Activated CD4-positive, alpha-beta memory T cell treated with anti-CD3 and anti-CD28 coated beads, Interleukin-2, amount 10 ng/mL, durations not matched to agents 7 days and 5 days (primary cell): ENCODE results near the gene IRF2. TPM values are rescaled to one million over a fixed set of nuclear protein-coding genes. Genes with fewer than 3 reads are reported as not detected.

ENCODE experiments used
- CTCF ChIA-PET: fragments of 350-600 bp; sonication (Branson Sonifier 250); formaldehyde crosslinking; loops from one replicate; lab custom pipeline; 2021; ENCODE audit warnings: antibody characterized with exemption, inconsistent platforms; lab: Charles Lee
- POLR2A ChIA-PET: fragments of 350-600 bp; sonication (Branson Sonifier 250); formaldehyde crosslinking; loops from one replicate; lab custom pipeline; 2021; ENCODE audit warnings: antibody characterized with exemption; lab: Charles Lee
- DNase-seq: peaks from one replicate; pipeline ENCODE4 v3.0.0-alpha.2; 2020
- H3K27ac Mint-ChIP-seq: one replicate; pipeline ENCODE4 v1.8.0; 2021; ENCODE audit warnings: mild to moderate bottlenecking, mixed read lengths
- H3K27me3 Mint-ChIP-seq: one replicate; pipeline ENCODE4 v1.8.0; 2021; ENCODE audit warnings: mixed read lengths
- H3K36me3 Mint-ChIP-seq: one replicate; pipeline ENCODE4 v1.8.0; 2021; ENCODE audit warnings: low read depth, mixed read lengths
- H3K4me1 Mint-ChIP-seq: one replicate; pipeline ENCODE4 v1.8.0; 2021; ENCODE audit warnings: mixed read lengths
- H3K4me3 Mint-ChIP-seq: one replicate; pipeline ENCODE4 v1.8.0; 2021; ENCODE audit warnings: mild to moderate bottlenecking, mixed read lengths
- H3K9me3 Mint-ChIP-seq: one replicate; pipeline ENCODE4 v1.8.0; 2021; ENCODE audit warnings: mixed read lengths
- total RNA-seq, 2 experiments: library from RNA; stranded (reverse); gene quantifications; one replicate each; pipeline ENCODE4 v1.2.3, GENCODE V29; 2021

The IRF2 gene
- total RNA-seq, 2 experiments from 2014 or later: 77.2 to 78.5 TPM

DNA sequence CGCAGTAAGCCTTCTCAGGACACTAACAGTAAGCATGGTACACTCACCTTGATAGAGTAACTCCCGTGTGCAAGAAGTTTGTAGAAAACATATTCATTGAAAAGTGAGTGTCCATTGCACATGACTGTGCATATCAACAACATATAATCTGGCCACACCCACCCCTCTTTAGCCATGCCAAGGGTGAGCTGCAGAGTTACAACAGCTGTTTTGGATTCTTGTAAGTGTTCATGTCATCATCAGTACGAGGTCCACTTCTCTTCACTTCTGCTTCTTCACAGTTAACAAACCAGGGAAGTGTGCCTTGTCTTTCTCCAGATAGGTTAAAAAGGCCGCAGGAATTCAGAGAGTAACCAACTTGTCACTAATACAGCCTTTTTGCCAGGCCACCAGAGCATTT, 116.6 kb downstream of the IRF2 start:
- Mint-ChIP-seq H3K4me3 (no peak overlapping the region), H3K9me3 (no peaks in the 10 kb centered on the region), H3K4me1 (peaks cover 14% of the 10 kb centered on the region), H3K36me3 (no peaks in the 10 kb centered on the region), H3K27me3 (no peaks in the 10 kb centered on the region), H3K27ac (no peak overlapping the region)
- no peak for DNase-seq
- ChIA-PET POLR2A (no interaction called here), CTCF (interaction anchor here (1.1 to 1.4 kb wide), 2 partner anchors 51 to 106 kb away, joined by 3 read pairs; no protein-coding TSS in a partner anchor)

DNA sequence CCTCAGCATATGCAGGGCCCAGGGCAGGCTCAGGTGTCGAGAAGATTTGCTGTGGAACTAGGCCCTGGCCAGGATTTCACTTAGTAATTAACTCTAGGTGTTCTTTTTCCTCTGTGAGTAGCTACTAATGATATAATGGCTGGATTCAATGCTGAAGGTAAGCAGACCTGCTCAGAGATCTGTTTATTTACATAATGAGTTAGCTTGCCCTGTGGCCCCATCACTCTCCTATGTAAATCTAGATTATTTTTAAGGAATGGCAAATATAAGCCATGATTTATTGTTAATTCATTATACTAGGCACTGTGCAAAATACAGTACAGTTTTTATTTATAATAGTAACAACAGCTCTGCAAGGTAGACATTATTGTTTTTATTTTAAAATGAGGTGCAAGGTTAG, 117.2 kb downstream of the IRF2 start:
- H3K27ac Mint-ChIP-seq: no peak overlapping the region
- H3K9me3 Mint-ChIP-seq: no peaks in the 10 kb centered on the region
- H3K36me3 Mint-ChIP-seq: no peaks in the 10 kb centered on the region
- no peak overlapping the region for H3K4me3 Mint-ChIP-seq
- ChIA-PET POLR2A (no interaction called here), CTCF (interaction anchor here (1.1 kb wide), 1 partner anchor 51 kb away, joined by 3 read pairs; no protein-coding TSS in a partner anchor)
- DNase-seq: no peak
- H3K4me1 Mint-ChIP-seq: peaks cover 14% of the 10 kb centered on the region
- no peaks in the 10 kb centered on the region for H3K27me3 Mint-ChIP-seq

DNA sequence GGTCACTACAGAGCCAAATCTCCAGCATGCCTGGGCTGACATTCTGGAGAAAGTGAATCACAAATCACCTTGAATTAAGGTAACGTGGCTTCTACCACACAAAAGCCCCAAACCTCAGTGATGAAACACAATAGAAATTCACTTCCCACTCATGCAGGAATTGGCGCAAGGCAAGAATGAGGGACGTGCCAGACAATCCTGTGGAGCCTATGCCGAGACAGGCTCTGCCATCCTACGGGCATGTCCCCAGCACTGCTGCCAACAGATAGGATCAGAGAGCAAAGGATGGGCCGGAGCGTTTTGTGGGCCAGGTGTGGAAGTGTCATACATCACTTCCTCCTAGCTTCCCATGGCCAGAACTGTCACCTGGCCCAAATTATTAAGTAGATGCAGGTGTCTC, 118.0 kb downstream of the IRF2 start:
- H3K27ac Mint-ChIP-seq: no peak overlapping the region
- no peak for DNase-seq
- H3K9me3 Mint-ChIP-seq: no peaks in the 10 kb centered on the region
- no peak overlapping the region for H3K4me3 Mint-ChIP-seq
- ChIA-PET CTCF (no interaction called here), POLR2A (no interaction called here)
- peaks cover 14% of the 10 kb centered on the region for H3K4me1 Mint-ChIP-seq
- no peaks in the 10 kb centered on the region for H3K27me3 Mint-ChIP-seq
- H3K36me3 Mint-ChIP-seq: no peaks in the 10 kb centered on the region

DNA sequence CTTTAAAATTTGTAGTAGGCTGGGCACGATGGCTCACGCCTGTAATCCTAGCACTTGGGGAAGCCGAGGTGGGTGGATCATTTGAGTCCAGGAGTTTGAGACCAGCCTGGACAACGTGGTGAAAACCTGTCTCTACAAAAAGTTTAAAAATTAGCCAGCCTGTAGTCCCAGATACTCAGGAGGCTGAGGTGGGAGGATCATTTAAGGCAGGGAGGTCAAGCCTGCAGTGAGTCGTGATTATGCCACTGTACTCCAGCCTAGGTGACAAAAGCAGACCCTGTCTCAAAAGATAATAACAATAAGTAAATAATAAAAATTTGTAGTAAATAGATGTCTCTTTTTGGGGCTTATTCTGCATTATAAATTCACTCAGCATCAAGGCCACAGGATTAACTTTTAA, 118.5 kb downstream of the IRF2 start:
- ChIA-PET CTCF (no interaction called here), POLR2A (no interaction called here)
- no peak for DNase-seq
- Mint-ChIP-seq H3K4me1 (peaks cover 14% of the 10 kb centered on the region), H3K9me3 (no peaks in the 10 kb centered on the region), H3K27ac (no peak overlapping the region), H3K27me3 (no peaks in the 10 kb centered on the region), H3K36me3 (no peaks in the 10 kb centered on the region), H3K4me3 (no peak overlapping the region)

DNA sequence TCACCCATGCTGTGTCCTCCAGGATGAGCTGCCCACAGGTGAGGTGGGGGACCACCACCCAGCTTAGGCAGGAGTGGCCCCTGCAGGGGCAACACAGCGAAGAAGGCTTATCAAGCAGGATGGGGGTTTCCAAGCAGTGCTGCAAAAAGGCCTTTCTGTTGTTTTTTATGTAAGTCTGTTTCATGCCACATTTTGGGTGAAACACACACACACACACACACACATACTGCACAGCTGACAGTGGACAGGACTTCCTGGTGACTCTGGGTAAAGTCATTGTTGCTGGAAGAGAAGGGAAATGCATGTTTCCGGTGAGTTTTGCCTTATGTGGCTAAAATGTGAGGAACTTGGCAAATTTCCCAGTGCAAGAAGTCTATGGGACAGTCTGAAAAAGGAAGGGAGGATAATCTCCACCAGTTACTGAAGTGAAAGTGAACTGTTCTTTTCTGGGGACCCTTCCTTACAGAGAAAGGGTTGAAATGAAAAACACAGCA, 119.2 kb downstream of the IRF2 start:
- CTCF ChIA-PET: interaction anchor here (0.7 to 1.2 kb wide), 2 partner anchors 26 to 200 kb away, joined by 3 to 8 read pairs; no protein-coding TSS in a partner anchor
- H3K4me3 Mint-ChIP-seq: no peak overlapping the region

DNA sequence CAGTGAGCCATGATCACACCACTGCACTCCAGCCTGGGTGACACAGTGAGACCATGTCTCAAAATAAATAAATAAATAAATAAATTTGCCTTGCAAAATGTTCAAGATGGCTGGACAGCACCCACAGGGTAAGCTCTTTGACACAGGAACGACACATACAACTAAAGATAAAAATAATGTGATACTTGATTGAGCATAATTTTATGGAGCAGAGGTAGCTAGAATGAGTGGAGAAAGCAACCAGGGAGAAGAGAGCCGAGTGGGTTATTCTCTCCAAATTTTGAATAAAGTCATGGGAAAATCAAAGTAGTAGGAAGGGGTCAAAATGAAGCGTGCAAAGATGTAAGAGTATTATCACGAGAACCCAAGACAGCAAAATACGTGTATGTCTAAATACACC, 121.5 kb downstream of the IRF2 start:
- POLR2A ChIA-PET: interaction anchor here (1.4 kb wide), 1 partner anchor 9 kb away, joined by 4 read pairs; no protein-coding TSS in a partner anchor
- Mint-ChIP-seq H3K9me3 (no peaks in the 10 kb centered on the region), H3K27me3 (no peaks in the 10 kb centered on the region), H3K4me3 (no peak overlapping the region), H3K36me3 (no peaks in the 10 kb centered on the region), H3K27ac (no peak overlapping the region), H3K4me1 (peaks cover 14% of the 10 kb centered on the region)
- DNase-seq: no peak
- CTCF ChIA-PET: interaction anchor here (1.3 kb wide), 1 partner anchor 89 kb away, joined by 3 read pairs; no protein-coding TSS in a partner anchor

More for the DNA sequence above, 119.2 kb downstream of the IRF2 start:
- POLR2A ChIA-PET: no interaction called here
- Mint-ChIP-seq H3K27ac (no peak overlapping the region), H3K36me3 (no peaks in the 10 kb centered on the region), H3K9me3 (no peaks in the 10 kb centered on the region), H3K27me3 (no peaks in the 10 kb centered on the region), H3K4me1 (peaks cover 14% of the 10 kb centered on the region)
- peak; percentile 25 for DNase-seq

DNA sequence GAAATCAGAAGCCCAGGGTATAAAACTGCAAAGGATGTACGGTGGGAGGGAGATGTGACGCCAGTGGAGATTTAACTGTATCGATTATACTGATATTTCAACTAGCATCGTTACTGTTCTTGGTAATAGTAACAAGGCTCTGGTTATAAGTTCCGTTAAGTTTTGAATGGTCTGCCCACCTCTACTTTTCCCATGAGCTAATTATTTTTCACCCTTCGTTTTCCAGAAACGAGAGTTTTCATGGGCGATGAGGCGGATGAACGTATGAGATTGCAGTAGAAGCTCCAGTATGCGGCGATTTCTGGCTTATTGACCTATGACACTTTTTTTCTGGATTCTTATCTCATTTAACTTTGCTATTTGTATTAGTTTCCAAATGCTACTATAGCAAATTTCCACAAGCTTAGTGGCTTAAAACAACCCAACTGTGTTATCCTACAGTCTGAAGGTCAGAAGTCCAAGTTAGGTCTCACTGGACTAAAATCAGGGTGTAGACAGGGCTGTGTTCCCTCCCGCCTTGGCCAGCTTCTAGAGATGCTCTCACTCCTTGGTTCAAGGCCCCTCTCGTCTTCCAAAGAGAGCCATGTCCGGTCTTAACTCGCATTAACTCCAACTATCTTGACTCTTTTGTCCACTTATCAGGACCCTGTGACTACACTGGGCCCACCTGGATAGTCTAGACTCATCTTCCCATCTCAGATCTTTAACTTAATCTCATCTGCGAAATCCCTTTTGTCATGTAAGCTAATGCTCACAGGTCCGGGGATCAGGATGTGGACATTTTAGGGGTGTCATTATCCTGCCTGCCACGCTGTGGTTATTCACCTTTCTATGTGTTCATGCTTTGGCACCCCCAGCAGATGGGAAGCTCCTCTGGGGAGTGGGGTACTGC, 122.5 kb downstream of the IRF2 start:
- no peaks in the 10 kb centered on the region for H3K36me3 Mint-ChIP-seq
- no peak overlapping the region for H3K4me3 Mint-ChIP-seq
- ChIA-PET POLR2A (no interaction called here), CTCF (no interaction called here)
- no peak overlapping the region for H3K27ac Mint-ChIP-seq
- no peaks in the 10 kb centered on the region for H3K9me3 Mint-ChIP-seq
- DNase-seq: no peak
- peaks cover 15% of the 10 kb centered on the region for H3K4me1 Mint-ChIP-seq
- H3K27me3 Mint-ChIP-seq: no peaks in the 10 kb centered on the region

DNA sequence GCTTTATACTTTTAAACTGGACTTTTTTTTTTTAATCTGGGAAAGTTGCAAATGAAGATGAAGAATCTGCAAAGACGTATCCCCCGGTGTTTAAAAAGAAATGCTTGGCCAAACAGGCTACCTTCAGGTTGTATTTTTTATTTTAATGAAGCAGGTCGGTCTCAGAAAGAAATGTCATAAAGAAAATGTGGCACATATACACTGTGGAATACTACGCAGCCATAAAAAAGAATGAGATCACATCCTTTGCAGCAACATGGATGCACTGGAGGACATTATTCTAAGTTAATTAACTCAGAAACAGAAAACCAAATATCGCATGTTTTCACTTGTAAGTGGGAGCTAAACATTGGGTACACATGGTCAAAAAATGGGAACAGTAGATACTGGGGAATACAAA, 123.4 kb downstream of the IRF2 start:
- ChIA-PET POLR2A (no interaction called here), CTCF (no interaction called here)
- Mint-ChIP-seq H3K27me3 (no peaks in the 10 kb centered on the region), H3K36me3 (no peaks in the 10 kb centered on the region), H3K4me1 (peaks cover 16% of the 10 kb centered on the region), H3K4me3 (no peak overlapping the region), H3K9me3 (no peaks in the 10 kb centered on the region), H3K27ac (no peak overlapping the region)
- DNase-seq: no peak

DNA sequence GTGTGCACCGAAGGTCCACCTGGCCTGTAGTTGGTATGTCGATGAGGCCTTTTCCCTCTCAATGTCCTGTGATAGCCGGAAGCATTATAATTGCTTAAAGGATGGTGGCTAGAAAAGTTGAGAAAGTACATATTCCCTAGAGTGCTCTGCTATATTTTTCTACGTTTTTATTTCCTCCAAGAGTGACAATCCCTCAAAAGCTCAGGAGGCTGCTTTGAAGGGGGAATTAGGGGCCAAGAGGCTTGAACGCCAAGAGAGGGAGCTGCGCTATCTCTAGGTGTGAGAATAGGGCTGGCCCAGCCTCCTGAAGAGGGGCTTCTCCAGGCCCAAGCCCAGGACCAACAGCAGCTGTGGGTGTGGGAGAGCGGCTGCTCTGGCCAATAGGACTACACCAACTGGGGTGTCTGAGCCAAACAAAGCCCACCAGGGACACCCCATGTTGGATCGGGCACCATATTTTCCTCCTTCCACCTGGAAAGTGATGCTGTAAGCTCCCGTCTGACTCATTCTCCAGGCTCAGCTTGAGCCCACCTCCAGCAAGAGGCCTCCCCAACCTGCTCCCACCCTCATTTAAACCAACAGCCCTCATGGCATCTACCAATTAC, 124.0 kb downstream of the IRF2 start:
- POLR2A ChIA-PET: no interaction called here
- Mint-ChIP-seq H3K4me1 (peaks cover 14% of the 10 kb centered on the region), H3K27me3 (no peaks in the 10 kb centered on the region), H3K4me3 (no peak overlapping the region), H3K27ac (no peak overlapping the region), H3K9me3 (no peaks in the 10 kb centered on the region), H3K36me3 (no peaks in the 10 kb centered on the region)
- no peak for DNase-seq
- CTCF ChIA-PET: interaction anchor here (1.3 kb wide), 1 partner anchor 86 kb away, joined by 3 read pairs; no protein-coding TSS in a partner anchor

DNA sequence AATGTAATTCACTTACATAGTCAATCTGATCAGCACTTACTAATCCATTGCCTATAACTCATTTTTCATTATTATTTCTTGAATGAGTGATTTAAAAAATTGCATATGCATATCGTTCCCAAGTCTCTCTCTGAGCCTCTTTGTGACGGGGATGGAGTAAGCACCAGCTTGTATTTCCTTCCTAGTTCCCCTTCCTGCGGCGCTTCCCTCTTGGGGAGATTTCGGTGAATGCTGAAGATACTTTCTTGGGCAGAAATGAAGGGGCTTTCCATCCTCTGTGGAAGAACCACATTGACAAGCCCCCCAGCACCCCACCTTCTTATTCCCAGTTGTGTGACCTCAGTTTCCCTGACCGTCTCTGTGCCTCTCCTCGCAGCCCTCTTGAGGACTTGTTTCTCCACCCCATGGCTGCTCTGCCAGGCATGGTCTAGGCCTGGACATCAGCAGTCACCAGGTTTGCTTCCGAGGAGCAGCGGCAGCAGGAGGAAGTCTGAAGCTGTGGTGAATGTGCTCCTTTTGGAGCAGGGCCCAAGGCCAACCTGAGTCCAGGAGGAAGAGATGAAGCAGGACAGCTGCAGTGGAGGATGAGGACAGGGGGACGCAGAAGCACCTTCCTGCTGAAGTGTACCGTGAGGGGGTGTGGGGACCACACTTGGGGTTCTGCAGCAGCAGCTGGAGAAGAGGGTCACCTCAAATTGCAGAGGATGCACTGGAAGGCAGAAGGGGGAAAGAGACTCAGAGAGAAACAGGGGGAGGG, 124.9 kb downstream of the IRF2 start:
- no peak for DNase-seq
- ChIA-PET POLR2A (interaction anchor here (1.1 kb wide), 1 partner anchor 385 kb away, joined by 3 read pairs; the partner anchor contains the start of gene CENPU), CTCF (interaction anchor here (1.3 kb wide), 1 partner anchor 85 kb away, joined by 3 read pairs; no protein-coding TSS in a partner anchor)
- H3K27ac Mint-ChIP-seq: no peak overlapping the region
- H3K36me3 Mint-ChIP-seq: no peaks in the 10 kb centered on the region
- H3K4me1 Mint-ChIP-seq: peaks cover 8% of the 10 kb centered on the region
- H3K27me3 Mint-ChIP-seq: no peaks in the 10 kb centered on the region
- H3K9me3 Mint-ChIP-seq: no peaks in the 10 kb centered on the region
- no peak overlapping the region for H3K4me3 Mint-ChIP-seq

DNA sequence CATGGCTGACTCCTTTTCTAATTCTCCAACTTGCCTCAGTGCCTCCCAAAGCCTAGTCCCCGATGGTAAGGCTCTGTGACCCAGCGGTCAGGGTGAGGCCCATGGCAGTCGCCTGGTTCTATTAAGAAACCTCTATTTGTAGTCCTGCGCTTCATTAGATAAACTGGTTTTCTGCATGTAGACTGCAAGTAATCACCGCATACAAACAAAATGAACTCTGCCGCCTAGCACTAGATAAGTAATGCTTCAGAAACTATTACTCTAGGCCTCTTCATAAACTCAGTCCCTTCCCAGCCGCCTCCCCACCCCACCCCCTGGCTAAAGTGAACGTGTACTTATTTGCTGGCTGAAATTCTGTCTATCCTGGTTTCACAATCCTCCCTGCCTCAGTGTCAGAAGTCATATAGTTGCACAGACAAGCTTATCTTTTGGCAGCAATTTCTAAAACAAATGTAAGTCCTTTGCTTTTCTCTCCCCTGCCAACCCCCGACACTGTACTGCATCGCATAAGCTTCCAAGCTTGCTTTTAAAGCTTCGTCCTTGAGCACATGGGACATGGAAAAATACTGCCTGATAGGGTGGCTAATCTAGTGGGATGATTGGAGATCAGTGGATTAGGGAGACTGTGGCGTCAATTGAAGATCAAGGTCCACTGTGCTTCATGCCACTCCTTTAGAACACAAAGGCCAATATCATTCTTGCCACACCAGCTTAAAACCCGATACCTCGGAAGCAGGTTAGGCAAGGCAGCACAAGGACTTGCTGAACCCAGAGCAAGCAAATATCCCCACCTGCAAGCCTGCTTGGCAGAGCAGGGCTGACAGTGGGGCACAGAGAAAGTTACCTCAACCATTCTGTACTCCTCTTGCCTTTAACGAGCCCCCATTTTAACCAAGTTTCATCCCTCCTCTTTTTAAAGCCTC, 125.8 kb downstream of the IRF2 start:
- H3K4me1 Mint-ChIP-seq: peaks cover 15% of the 10 kb centered on the region
- ChIA-PET POLR2A (interaction anchor here (1.1 kb wide), 1 partner anchor 385 kb away, joined by 3 read pairs; the partner anchor contains the start of gene CENPU), CTCF (no interaction called here)
- H3K4me3 Mint-ChIP-seq: no peak overlapping the region
- no peak overlapping the region for H3K27ac Mint-ChIP-seq
- H3K9me3 Mint-ChIP-seq: no peaks in the 10 kb centered on the region
- no peak for DNase-seq
- H3K27me3 Mint-ChIP-seq: no peaks in the 10 kb centered on the region
- H3K36me3 Mint-ChIP-seq: no peaks in the 10 kb centered on the region
